ENCODE measurements around the gene SPTBN2. TPM values are rescaled to one million over a fixed set of nuclear protein-coding genes. Genes with fewer than 3 reads are reported as not detected.

The SPTBN2 gene
- total and polyA plus RNA-seq, 2 of the 4 experiments (the other 2 are of a cell fraction) = 0.18 to 0.41 TPM

DNA sequence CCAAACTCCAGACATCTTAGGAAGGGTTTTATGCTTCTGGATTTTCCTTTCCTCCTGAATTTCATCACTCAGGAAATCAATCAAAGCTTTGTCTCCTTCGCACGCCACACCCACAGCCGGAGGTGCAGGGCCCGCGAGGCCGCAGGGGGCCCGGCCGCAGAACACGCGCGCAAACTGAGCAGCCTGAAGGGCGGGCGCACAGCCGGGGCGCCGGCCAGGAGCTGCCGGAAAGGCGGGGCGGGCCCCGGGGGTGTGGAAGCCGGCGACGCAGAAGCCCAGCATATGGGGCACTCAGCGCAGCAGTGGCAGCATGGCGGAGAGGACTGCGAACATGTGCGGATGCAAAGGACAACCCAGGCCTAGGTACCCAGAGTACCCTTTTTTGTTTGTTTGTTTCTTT is 33.1 kb upstream of the SPTBN2 start:
- Histone ChIP-seq H3K36me3 (ENCODE audit: control insufficient read depth, insufficient read depth, low read length) (peaks cover 7% of the 10 kb centered on the region; the same call in 1 of the 2 replicates), H2BK5ac (ENCODE audit: low read depth, low read length, poor library complexity, severe bottlenecking) (no peak overlapping the region), H3K18ac (ENCODE audit: low read depth, low read length) (no peak overlapping the region), H3K4me1 (ENCODE audit: control insufficient read depth, insufficient read depth, low read length) (no peaks in the 10 kb centered on the region), H2AFZ (replicated peaks; ENCODE audit: low read length, poor library complexity) (no peak overlapping the region), H3K27me3 (ENCODE audit: control insufficient read depth, insufficient read depth, low read length) (no peaks in the 10 kb centered on the region), H3K27ac (ENCODE audit: insufficient read depth, low read length) (no peak overlapping the region), H2BK15ac (ENCODE audit: low read depth, low read length) (no peak overlapping the region), H4K20me1 (ENCODE audit: insufficient read depth, low read length) (no peaks in the 10 kb centered on the region), H3K56ac (ENCODE audit: extremely low read depth, insufficient read depth, low read length) (no peak overlapping the region), H2AK5ac (ENCODE audit: low read depth, low read length) (no peak overlapping the region), H3K4ac (ENCODE audit: low read depth, low read length) (no peak overlapping the region), H2AK9ac (replicated peaks; ENCODE audit: low read depth, low read length, poor library complexity) (no peak overlapping the region), H3K4me3 (ENCODE audit: insufficient read depth, low read depth, low read length) (no peak overlapping the region), H3K14ac (replicated peaks; ENCODE audit: low read depth, low read length) (no peak overlapping the region), H4K91ac (ENCODE audit: insufficient read depth, low read depth, low read length) (no peak overlapping the region), H3K9ac (ENCODE audit: low read depth, low read length) (no peak overlapping the region), H3K23ac (ENCODE audit: low read depth, low read length) (no peak overlapping the region), H3K9me3 (ENCODE audit: control insufficient read depth, insufficient read depth, low read length) (no peaks in the 10 kb centered on the region), H2BK120ac (ENCODE audit: low read depth, low read length) (no peak overlapping the region), H2BK20ac (ENCODE audit: low read depth, low read length) (no peak overlapping the region), H4K5ac (ENCODE audit: low read depth, low read length) (no peak overlapping the region), H4K8ac (ENCODE audit: low read depth in 2 of 2, low read length in 2 of 2) (no peak overlapping the region), H3K4me2 (ENCODE audit: low read depth, low read length) (no peak overlapping the region), H3K79me1 (ENCODE audit: low read depth in 1 of 2, low read length in 2 of 2) (no peaks in the 10 kb centered on the region), H3K9me1 (ENCODE audit: insufficient read depth, low read length) (no peaks in the 10 kb centered on the region)
- TF ChIP-seq, protein P1, sequence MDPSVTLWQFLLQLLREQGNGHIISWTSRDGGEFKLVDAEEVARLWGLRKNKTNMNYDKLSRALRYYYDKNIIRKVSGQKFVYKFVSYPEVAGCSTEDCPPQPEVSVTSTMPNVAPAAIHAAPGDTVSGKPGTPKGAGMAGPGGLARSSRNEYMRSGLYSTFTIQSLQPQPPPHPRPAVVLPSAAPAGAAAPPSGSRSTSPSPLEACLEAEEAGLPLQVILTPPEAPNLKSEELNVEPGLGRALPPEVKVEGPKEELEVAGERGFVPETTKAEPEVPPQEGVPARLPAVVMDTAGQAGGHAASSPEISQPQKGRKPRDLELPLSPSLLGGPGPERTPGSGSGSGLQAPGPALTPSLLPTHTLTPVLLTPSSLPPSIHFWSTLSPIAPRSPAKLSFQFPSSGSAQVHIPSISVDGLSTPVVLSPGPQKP (IDR thresholded peaks at IDR 0.05; ENCODE audit: borderline replicate concordance, low read depth, low read length) = no peak
- TF ChIP-seq RAD21 (IDR thresholded peaks at IDR 0.05; ENCODE audit: low read length) (no peak), CHD1 (IDR thresholded peaks at IDR 0.05; ENCODE audit: low read depth, low read length) (no peak), FOS (IDR thresholded peaks at IDR 0.05; ENCODE audit: low read depth, low read length) (no peak), CEBPB (IDR thresholded peaks at IDR 0.05; ENCODE audit: low read depth, low read length) (no peak), MAZ (IDR thresholded peaks at IDR 0.05; ENCODE audit: borderline replicate concordance, low read depth, low read length) (no peak), RFX5 (IDR thresholded peaks at IDR 0.05; ENCODE audit: low read depth, low read length) (no peak), RCOR1 (IDR thresholded peaks at IDR 0.05; ENCODE audit: insufficient replicate concordance, low read length) (no peak), POLR2A (IDR thresholded peaks at IDR 0.05; ENCODE audit: low read depth, low read length) (no peak), SMC3 (IDR thresholded peaks at IDR 0.05; ENCODE audit: low read depth, low read length) (no peak), MAFK (IDR thresholded peaks at IDR 0.05; ENCODE audit: low read depth, low read length) (no peak), NFE2L2 (IDR thresholded peaks at IDR 0.05; ENCODE audit: low read depth, low read length) (no peak), BHLHE40 (IDR thresholded peaks at IDR 0.05; ENCODE audit: low read depth, low read length) (no peak), MXI1 (IDR thresholded peaks at IDR 0.05; ENCODE audit: borderline replicate concordance, low read depth, low read length) (no peak)
- TF ChIP-seq, protein P2, sequence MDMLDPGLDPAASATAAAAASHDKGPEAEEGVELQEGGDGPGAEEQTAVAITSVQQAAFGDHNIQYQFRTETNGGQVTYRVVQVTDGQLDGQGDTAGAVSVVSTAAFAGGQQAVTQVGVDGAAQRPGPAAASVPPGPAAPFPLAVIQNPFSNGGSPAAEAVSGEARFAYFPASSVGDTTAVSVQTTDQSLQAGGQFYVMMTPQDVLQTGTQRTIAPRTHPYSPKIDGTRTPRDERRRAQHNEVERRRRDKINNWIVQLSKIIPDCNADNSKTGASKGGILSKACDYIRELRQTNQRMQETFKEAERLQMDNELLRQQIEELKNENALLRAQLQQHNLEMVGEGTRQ (IDR thresholded peaks at IDR 0.05; ENCODE audit: low read depth, low read length) = no peak
- TF ChIP-seq, protein P3, sequence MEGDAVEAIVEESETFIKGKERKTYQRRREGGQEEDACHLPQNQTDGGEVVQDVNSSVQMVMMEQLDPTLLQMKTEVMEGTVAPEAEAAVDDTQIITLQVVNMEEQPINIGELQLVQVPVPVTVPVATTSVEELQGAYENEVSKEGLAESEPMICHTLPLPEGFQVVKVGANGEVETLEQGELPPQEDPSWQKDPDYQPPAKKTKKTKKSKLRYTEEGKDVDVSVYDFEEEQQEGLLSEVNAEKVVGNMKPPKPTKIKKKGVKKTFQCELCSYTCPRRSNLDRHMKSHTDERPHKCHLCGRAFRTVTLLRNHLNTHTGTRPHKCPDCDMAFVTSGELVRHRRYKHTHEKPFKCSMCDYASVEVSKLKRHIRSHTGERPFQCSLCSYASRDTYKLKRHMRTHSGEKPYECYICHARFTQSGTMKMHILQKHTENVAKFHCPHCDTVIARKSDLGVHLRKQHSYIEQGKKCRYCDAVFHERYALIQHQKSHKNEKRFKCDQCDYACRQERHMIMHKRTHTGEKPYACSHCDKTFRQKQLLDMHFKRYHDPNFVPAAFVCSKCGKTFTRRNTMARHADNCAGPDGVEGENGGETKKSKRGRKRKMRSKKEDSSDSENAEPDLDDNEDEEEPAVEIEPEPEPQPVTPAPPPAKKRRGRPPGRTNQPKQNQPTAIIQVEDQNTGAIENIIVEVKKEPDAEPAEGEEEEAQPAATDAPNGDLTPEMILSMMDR (conservative IDR thresholded peaks at IDR 0.05; ENCODE audit: low read depth, low read length) = no peak
- no TSS peak for BruUV-seq (replicated peaks)
- ChIA-PET POLR2A (ENCODE audit: unreplicated experiment) (no interaction called here), CTCF (no interaction called here)
- in situ Hi-C loops (cut with MboI; ENCODE audit: low sequenced_read_pairs) = no loop called here
- no peak for DNase-seq
- intact Hi-C loops (cut with micrococcal nuclease) = no loop called here
- WGBS, 2 experiments (ENCODE audit: extremely low coverage in 2 of 2, insufficient read length in 1 of 2) = 80% methylated on average over 12 of the region's 27 CpGs; no CpG with 5 or more reads in 1 of the 2 experiments
- ATAC-seq (ENCODE audit: low read depth) = no peak
- dilution Hi-C loops (cut with HindIII; ENCODE audit: low sequenced_read_pairs, unreplicated experiment) = no loop called here
